Thymus (tissue), 11 donors: Measurements from ENCODE around the gene FRAS1. TPM values are rescaled to one million over a fixed set of nuclear protein-coding genes. Genes with fewer than 3 reads are reported as not detected.
"Not testable (repeated sequence)": the region's sequence is repeated elsewhere in the genome, so short reads cannot be mapped to it uniquely, and the experiment has no call there.

Experiments
- DNase-seq, 9 donors: peaks; one replicate each; pipeline ENCODE4 v3.0.0-alpha.2; 2013; ENCODE audit warnings: low spot score in 9 of 9, low read depth in 6 of 9, missing footprints in 1 of 9
- H3K27ac ChIP-seq, 2 donors: one replicate each; pipeline ENCODE4 v1.5.1; 2013; ENCODE audit warnings: control low read depth in 1 of 2, low read depth in 1 of 2, low read length in 1 of 2, mild to moderate bottlenecking in 1 of 2, moderate library complexity in 1 of 2
- H3K27me3 ChIP-seq, 2 donors: one replicate each; pipeline ENCODE4 v1.5.1; 2013; ENCODE audit warnings: low read length in 1 of 2; ENCODE audit not compliant: control insufficient read depth in 2 of 2, insufficient read depth in 1 of 2
- H3K36me3 ChIP-seq, 2 donors: one replicate each; pipeline ENCODE4 v1.5.1; 2013; ENCODE audit warnings: low read length in 1 of 2, mild to moderate bottlenecking in 1 of 2, moderate library complexity in 1 of 2; ENCODE audit not compliant: control insufficient read depth in 2 of 2, insufficient read depth in 2 of 2
- H3K4me1 ChIP-seq, 2 donors: one replicate each; pipeline ENCODE4 v1.5.1; 2013; ENCODE audit warnings: low read length in 2 of 2; ENCODE audit not compliant: control insufficient read depth in 2 of 2, insufficient read depth in 2 of 2
- H3K4me3 ChIP-seq, 2 donors: one replicate each; pipeline ENCODE4 v1.5.1; 2013; ENCODE audit warnings: low read length in 2 of 2, control low read depth in 1 of 2, mild to moderate bottlenecking in 1 of 2
- H3K9me3 ChIP-seq, 2 donors: one replicate each; pipeline ENCODE4 v1.5.1; 2013; ENCODE audit warnings: low read length in 1 of 2, mild to moderate bottlenecking in 1 of 2; ENCODE audit not compliant: control insufficient read depth in 2 of 2, insufficient read depth in 1 of 2
- WGBS: extraction: QIAGEN DNeasy Blood & Tissue Kit; methylation state at CpG from one replicate; pipeline ENCODE4 v1.1.7; 2013; 5-methylcytosine and 5-hydroxymethylcytosine counted together
- polyA plus RNA-seq: library from polyadenylated mRNA; stranded (reverse); fragments of 200-250 nt; gene quantifications from one replicate; pipeline ENCODE4 v1.2.3, GENCODE V29; 2013
- total RNA-seq: library from RNA; stranded (reverse); fragments of 120-200 nt; gene quantifications from one replicate; pipeline ENCODE4 v1.2.4, GENCODE V29; 2013
- donor health status: healthy.

Gene FRAS1
- total and polyA plus RNA-seq, 2 donors = 1.0 to 1.6 TPM

DNA sequence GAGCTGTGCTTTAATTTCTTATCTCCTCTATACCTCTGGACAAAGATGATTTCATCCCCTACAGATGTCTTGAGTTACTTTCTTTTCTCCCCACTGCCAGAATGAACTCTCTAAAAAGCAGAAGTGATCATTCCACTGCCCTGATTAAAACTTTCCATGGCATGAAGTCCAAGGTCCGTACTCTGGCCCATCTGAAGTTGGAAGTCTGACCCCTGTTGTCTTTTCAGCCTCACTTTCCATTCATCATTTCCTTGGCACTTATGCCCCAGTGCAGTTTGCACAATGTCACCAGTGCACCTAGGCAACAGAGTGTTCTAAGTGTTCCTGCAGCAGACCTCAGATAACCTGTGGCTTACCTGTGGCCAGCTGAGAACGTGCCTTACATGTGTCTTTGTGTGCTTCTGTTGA, 242.4 kb downstream of the FRAS1 start:
- no peaks in the 10 kb centered on the region for H3K4me1 ChIP-seq
- WGBS = 61% methylated on average over 2 of the region's 2 CpGs
- no peaks in the 10 kb centered on the region for H3K9me3 ChIP-seq
- no peaks in the 10 kb centered on the region for H3K36me3 ChIP-seq
- no peaks in the 10 kb centered on the region for H3K27me3 ChIP-seq
- no peak overlapping the region for H3K27ac ChIP-seq
- no peak overlapping the region for H3K4me3 ChIP-seq
- no peak for DNase-seq

DNA sequence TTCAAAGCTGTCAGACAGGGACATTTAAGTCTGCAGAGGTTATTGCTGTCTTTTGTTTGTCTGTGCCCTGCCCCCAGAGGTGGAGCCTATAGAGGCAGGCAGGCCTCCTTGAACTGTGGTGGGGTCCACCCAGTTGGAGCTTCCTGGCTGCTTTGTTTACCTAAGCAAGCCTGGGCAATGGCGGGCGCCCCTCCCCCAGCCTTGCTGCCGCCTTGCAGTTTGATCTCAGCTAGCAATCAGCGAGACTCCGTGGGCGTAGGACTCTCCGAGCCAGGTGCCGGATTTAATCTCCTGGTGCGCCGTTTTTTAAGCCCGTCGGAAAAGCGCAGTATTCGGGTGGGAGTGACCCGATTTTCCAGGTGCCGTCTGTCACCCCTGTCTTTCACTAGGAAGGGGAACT, 250.1 kb downstream of the FRAS1 start:
- whole genome bisulfite sequencing = 87% methylated on average over 16 of the region's 16 CpGs
- H3K36me3 ChIP-seq, DNase-seq: not testable (repeated sequence)

DNA sequence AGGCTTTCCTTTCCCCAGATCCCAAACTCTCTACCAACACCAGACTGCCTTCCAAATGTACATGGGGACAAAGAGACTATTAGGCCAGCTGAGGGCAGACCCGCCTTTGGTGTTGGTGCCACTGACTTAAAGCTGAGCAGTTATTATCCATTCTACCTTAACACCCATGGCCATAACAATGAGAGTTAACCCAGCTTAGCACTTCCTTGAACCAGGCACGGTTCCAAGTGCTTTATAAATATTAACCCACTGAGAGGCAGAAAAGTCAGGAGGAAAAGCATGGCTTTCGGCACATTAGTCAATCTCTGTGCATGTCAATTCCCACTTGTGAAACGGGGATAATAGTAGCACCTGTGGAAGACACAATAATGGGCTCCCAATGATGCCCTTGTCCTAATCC, 251.4 kb downstream of the FRAS1 start:
- H3K9me3 ChIP-seq = no peaks in the 10 kb centered on the region
- no peak overlapping the region for H3K4me3 ChIP-seq
- no peaks in the 10 kb centered on the region for H3K36me3 ChIP-seq
- H3K27me3 ChIP-seq = no peaks in the 10 kb centered on the region
- WGBS = 88% methylated on average over 4 of the region's 4 CpGs
- DNase-seq = no peak
- H3K27ac ChIP-seq = no peak overlapping the region
- no peaks in the 10 kb centered on the region for H3K4me1 ChIP-seq

More for the DNA sequence above, 250.1 kb downstream of the FRAS1 start:
- H3K9me3 ChIP-seq, H3K4me3 ChIP-seq, H3K4me1 ChIP-seq, H3K27ac ChIP-seq, H3K27me3 ChIP-seq: not testable (repeated sequence)

DNA sequence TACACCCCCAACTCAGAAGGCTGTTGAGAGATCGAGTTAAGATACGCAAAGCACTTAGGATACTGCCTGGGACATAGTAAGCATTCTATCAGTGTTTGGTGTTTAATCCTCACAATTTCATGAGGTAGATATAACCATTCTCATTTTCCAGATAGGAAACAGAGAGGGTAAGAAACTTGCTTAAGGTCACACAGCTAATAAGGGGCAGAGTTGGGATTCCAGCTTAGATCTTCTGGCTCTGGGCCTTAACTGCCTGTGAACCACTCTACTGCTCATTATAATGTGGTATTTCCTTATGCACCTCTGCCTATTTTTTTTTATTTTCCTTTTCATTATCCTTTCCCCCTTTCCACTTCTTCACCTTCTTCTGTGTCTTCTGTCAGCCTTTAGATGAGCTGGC, 252.2 kb downstream of the FRAS1 start:
- Histone ChIP-seq H3K9me3 (no peaks in the 10 kb centered on the region), H3K4me1 (no peaks in the 10 kb centered on the region), H3K27ac (no peak overlapping the region), H3K36me3 (no peaks in the 10 kb centered on the region), H3K4me3 (no peak overlapping the region), H3K27me3 (no peaks in the 10 kb centered on the region)
- 96% methylated on average over 2 of the region's 2 CpGs for WGBS
- DNase-seq = no peak

DNA sequence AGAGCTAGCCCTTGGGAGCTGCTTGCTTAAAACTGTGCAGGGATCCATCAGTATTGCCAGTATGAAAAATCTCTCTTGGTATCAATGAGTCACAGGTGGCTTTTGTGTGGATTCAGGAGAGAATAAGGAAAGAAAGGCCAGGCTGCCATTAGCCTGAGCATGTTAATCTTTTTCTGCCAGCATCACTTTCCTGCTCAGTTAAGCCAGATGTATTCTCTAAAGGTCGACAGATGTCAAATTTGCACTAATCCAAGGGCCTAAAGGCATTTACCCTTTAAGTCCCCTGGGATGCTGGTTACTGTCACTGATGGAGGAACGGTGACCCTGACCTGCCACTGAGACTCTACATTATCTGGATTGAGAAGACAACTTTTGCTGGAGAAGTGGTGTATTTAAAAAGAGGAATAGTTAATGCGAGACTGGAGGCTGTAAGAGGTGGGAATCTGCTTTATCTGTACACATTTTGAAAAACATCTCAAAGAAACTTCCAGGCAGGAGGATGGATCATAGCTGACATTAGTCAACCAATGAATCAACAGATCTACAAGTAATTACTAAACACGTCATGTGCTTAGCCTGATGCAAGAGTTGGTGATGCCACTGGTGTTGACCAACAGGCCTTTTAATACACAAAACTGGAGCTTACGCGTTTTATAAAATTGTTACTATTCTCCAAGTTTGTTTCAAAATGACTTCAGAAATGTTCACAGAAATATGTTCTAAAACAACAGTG, 253.1 kb downstream of the FRAS1 start:
- Histone ChIP-seq H3K36me3 (no peaks in the 10 kb centered on the region), H3K27me3 (no peaks in the 10 kb centered on the region), H3K27ac (no peak overlapping the region), H3K4me1 (no peaks in the 10 kb centered on the region), H3K9me3 (no peaks in the 10 kb centered on the region), H3K4me3 (no peak overlapping the region)
- 94% methylated on average over 6 of the region's 6 CpGs for WGBS
- no peak for DNase-seq

DNA sequence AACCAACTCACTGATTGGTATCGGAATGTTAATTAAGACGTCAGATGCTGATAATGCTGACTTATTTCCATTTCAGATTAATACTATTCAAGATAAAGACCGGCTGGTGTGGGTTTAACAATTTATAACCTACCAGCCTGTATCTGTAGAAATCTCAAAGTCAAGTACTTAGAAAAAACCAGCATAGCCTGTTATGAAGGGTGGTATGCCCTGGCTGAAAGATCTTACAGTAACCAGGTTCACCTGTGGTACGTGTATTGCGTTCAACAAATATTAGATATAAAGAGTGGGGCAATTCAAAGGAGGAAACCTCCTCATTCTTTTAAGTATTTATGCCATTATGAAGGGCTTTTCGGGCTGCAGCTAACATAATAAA, 253.6 kb downstream of the FRAS1 start:
- DNase-seq = no peak
- H3K4me3 ChIP-seq = no peak overlapping the region
- no peaks in the 10 kb centered on the region for H3K36me3 ChIP-seq
- H3K9me3 ChIP-seq = no peaks in the 10 kb centered on the region
- 90% methylated on average over 6 of the region's 6 CpGs for WGBS
- H3K27ac ChIP-seq = no peak overlapping the region
- no peaks in the 10 kb centered on the region for H3K4me1 ChIP-seq
- no peaks in the 10 kb centered on the region for H3K27me3 ChIP-seq

DNA sequence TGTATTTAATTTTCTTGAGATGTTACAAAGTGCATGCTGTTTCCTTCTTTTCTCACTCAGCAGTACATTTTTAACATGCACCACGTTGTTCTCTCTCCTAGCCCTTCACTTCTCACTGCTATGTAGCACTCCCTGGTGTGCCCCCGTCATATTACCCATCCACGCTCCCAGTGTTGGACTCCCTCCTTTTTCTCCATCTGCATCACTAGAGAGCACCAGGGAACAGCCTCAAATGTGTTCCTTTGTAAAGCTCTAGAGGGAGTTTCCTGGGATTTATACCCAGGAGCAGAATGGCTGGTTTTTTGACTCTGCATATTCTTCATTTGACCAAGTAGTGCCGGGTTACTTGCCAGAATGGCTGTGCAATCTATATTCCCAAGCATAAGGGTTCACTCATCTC, 254.2 kb downstream of the FRAS1 start:
- Histone ChIP-seq H3K36me3 (no peaks in the 10 kb centered on the region), H3K4me3 (no peak overlapping the region), H3K27ac (no peak overlapping the region), H3K9me3 (no peaks in the 10 kb centered on the region), H3K27me3 (no peaks in the 10 kb centered on the region), H3K4me1 (no peaks in the 10 kb centered on the region)
- no peak for DNase-seq
- WGBS = 81% methylated on average over 4 of the region's 4 CpGs

DNA sequence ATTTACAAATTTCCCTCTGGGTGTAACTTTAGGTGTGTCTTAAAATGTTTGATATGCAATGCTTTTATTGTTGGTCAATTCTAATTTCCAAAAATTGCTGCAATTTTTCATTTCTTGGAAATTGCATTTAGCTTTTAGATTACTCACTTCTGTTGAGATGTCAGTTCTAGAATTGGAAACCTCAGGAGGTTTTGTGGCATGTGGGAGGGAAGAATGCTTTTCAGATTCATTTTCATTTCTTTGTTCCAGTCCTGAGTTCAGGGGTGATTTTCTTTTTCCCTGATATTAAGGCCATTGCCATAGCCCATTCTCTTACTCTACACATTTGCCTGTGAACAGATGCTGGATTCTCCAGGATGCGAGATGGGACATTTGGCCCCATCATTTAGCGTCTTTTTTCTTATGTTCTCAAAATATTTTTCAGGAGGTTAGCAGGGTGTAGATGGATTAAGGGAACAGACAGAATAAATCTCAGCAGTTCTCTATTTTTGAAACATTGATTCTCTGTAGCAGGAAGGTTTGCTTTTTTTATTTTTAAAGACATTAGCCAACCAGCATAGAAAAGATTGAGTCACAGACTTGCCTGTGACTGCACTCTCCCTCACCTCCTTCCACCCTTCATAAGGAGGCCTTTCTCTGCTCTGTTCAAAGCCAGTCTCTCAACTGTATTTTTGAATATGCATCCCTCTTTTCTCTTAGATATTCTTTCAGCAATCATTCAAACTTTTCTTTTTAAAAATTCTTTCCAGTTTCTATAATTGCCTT, 256.0 kb downstream of the FRAS1 start:
- Histone ChIP-seq H3K4me1 (no peaks in the 10 kb centered on the region), H3K9me3 (no peaks in the 10 kb centered on the region), H3K27me3 (no peaks in the 10 kb centered on the region), H3K27ac (no peak overlapping the region), H3K36me3 (no peaks in the 10 kb centered on the region), H3K4me3 (no peak overlapping the region)
- DNase-seq = no peak
- over 99% methylated on average over 2 of the region's 2 CpGs for WGBS

DNA sequence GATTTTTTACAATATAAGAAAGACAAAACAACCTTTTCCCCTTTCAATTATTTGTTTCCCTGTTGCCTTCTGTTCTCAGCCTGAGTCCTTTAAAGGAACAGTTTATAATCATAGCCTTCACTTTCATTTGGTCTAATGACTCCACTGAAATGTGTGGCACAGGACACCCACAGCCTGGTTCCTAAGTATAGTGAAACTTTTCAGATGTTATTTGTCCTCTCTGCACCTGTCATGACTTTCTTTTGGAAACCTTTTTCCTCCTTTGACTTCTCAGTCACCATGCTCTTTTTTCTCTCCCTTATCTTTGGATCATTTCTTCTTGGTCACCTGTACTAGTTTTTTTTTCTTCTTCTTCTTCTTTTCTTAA, 256.6 kb downstream of the FRAS1 start:
- Histone ChIP-seq H3K27me3 (no peaks in the 10 kb centered on the region), H3K4me3 (no peak overlapping the region), H3K9me3 (no peaks in the 10 kb centered on the region), H3K27ac (no peak overlapping the region), H3K36me3 (no peaks in the 10 kb centered on the region), H3K4me1 (no peaks in the 10 kb centered on the region)
- no peak for DNase-seq
